ENCODE measurements around the gene AADACL2.

DNA sequence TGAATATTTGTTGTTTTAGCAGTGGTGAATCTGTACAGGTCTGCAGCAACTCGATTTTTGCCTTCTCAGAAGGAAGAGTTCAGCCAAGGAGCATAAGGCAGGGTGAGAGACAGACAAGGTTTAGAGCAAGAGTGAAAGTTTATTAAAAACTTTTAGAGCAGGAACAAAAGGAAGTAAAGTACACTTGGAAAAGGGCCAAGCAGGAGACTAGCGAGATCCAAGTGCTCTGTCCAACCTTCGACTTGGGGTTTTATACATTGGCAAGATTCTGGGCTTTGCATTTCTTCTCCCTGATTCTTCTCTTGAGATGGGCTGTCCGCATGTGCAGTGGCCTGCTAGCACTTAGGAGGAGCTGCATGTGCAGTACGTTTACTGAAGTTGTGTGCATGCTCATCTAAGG is 46.7 kb upstream of the AADACL2 start:
- TF ChIP-seq CTCF (IDR thresholded peaks at IDR 0.05) (no peak), POLR2A (IDR thresholded peaks at IDR 0.05) (no peak)

Data from lower leg skin (tissue), 3 donors.